Fibroblast of the conjunctiva (primary cell): Measurements from ENCODE around the gene BRIP1.

ENCODE experiments used
- DNase-seq: peaks from one replicate; pipeline ENCODE4 v3.0.0-alpha.2; 2010; ENCODE audit warnings: low read depth

Gene BRIP1

GRCh38 chr17:61660746-61661485 lies 202.4 kb downstream of the BRIP1 start:
- DNase-seq, result no peak

GRCh38 chr17:61659437-61659836 lies 203.9 kb downstream of the BRIP1 start:
- DNase-seq, result no peak

- DNase-seq, result no peak
Observed at GRCh38 chr17:61658183-61658582, 205.1 kb downstream of the BRIP1 start.

GRCh38 chr17:61657338-61657737 lies 206.0 kb downstream of the BRIP1 start:
- no peak for DNase-seq

GRCh38 chr17:61656721-61657217 lies 206.6 kb downstream of the BRIP1 start:
- no peak for DNase-seq

- DNase-seq, result no peak
Observed at GRCh38 chr17:61650749-61651148, 212.6 kb downstream of the BRIP1 start.

GRCh38 chr17:61648587-61648986 lies 214.7 kb downstream of the BRIP1 start:
- no peak for DNase-seq

GRCh38 chr17:61647047-61647446 lies 216.3 kb downstream of the BRIP1 start:
- DNase-seq, result no peak

- no peak for DNase-seq
Observed at GRCh38 chr17:61646482-61646881, 216.8 kb downstream of the BRIP1 start.

- DNase-seq, result no peak
Observed at GRCh38 chr17:61645920-61646319, 217.4 kb downstream of the BRIP1 start.

- no peak for DNase-seq
Observed at GRCh38 chr17:61644800-61645774, 218.2 kb downstream of the BRIP1 start.

- DNase-seq, result no peak
Observed at GRCh38 chr17:61642768-61643167, 220.6 kb downstream of the BRIP1 start.

GRCh38 chr17:61641715-61642114 lies 221.6 kb downstream of the BRIP1 start:
- DNase-seq, result no peak

- no peak for DNase-seq
Observed at GRCh38 chr17:61641084-61641483, 222.2 kb downstream of the BRIP1 start.

- DNase-seq, result no peak
Observed at GRCh38 chr17:61639818-61640217, 223.5 kb downstream of the BRIP1 start.

GRCh38 chr17:61638087-61638486 lies 225.2 kb downstream of the BRIP1 start:
- no peak for DNase-seq

GRCh38 chr17:61635913-61636432 lies 227.4 kb downstream of the BRIP1 start:
- peak; percentile 51 for DNase-seq

GRCh38 chr17:61634942-61635538 lies 228.3 kb downstream of the BRIP1 start:
- DNase-seq, result no peak

GRCh38 chr17:61634011-61634539 lies 229.3 kb downstream of the BRIP1 start:
- no peak for DNase-seq

- no peak for DNase-seq
Observed at GRCh38 chr17:61632826-61633225, 230.5 kb downstream of the BRIP1 start.

- no peak for DNase-seq
Observed at GRCh38 chr17:61631800-61632199, 231.5 kb downstream of the BRIP1 start.
